Measurements from ENCODE around the gene MCTS1. TPM values are rescaled to one million over a fixed set of nuclear protein-coding genes. Genes with fewer than 3 reads are reported as not detected.
"Not testable (repeated sequence)": the region's sequence is repeated elsewhere in the genome, so short reads cannot be mapped to it uniquely, and the experiment has no call there.

Gene MCTS1
- total and polyA plus RNA-seq, 4 donors = 22.6 to 43.2 (median 38.8) TPM

GRCh38 chrX:120647127-120647526 is 43.2 kb downstream of the MCTS1 start:
- H3K9ac ChIP-seq (ENCODE audit: insufficient read depth in 1 of 2, low read length in 2 of 2) = no peak overlapping the region
- ATAC-seq (ENCODE audit: insufficient read depth, low FRiP score) (no peak), DNase-seq (no peak)
- TF ChIP-seq CTCF (IDR thresholded peaks at IDR 0.05; ENCODE audit: control extremely low read depth, extremely low read depth) = no peak
- no peak overlapping the region for H3K4me3 ChIP-seq
- no peaks in the 10 kb centered on the region for H3K36me3 ChIP-seq (ENCODE audit: control insufficient read depth in 4 of 4, insufficient read depth in 4 of 4, low read length in 4 of 4)
- no peaks in the 10 kb centered on the region for H3K4me1 ChIP-seq (ENCODE audit: control insufficient read depth in 5 of 5, insufficient read depth in 5 of 5, low read length in 5 of 5)
- WGBS, 2 donors = 76 to 83% methylated on average over 4 of the region's 4 CpGs
- no peak overlapping the region for H3K27ac ChIP-seq (ENCODE audit: low read depth in 1 of 2, low read length in 1 of 2)
- H3K27me3 ChIP-seq (ENCODE audit: control insufficient read depth in 3 of 3, insufficient read depth in 3 of 3, low read length in 2 of 3) = no peaks in the 10 kb centered on the region
- no peaks in the 10 kb centered on the region for H3K9me3 ChIP-seq (ENCODE audit: control insufficient read depth in 4 of 4, insufficient read depth in 3 of 4, low read length in 3 of 4)

DNA sequence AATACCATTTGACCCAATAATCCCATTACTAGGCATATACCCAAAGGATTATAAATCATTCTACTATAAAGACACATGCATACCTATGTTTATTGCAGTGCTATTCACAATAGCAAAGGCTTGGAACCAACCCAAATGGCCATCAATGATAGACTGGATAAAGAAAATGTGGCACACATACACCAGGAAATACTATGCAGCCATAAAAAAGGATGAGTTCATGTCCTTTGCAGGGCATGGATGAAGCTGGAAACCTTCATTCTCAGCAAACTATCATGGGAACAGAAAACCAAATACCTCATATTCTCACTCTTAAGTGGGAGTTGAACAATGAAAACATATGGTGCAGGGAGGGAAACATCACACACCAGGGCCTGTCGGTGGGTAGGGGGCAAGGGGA is 48.4 kb downstream of the MCTS1 start:
- H3K27me3 ChIP-seq (ENCODE audit: control insufficient read depth in 3 of 3, insufficient read depth in 3 of 3, low read length in 2 of 3); H3K4me3 ChIP-seq; H3K4me1 ChIP-seq (ENCODE audit: control insufficient read depth in 5 of 5, insufficient read depth in 5 of 5, low read length in 5 of 5); H3K27ac ChIP-seq (ENCODE audit: low read depth in 1 of 2, low read length in 1 of 2); H3K9me3 ChIP-seq (ENCODE audit: control insufficient read depth in 4 of 4, insufficient read depth in 3 of 4, low read length in 3 of 4); H3K36me3 ChIP-seq (ENCODE audit: control insufficient read depth in 4 of 4, insufficient read depth in 4 of 4, low read length in 4 of 4); DNase-seq; H3K9ac ChIP-seq (ENCODE audit: insufficient read depth in 1 of 2, low read length in 2 of 2); ATAC-seq (ENCODE audit: insufficient read depth, low FRiP score): not testable (repeated sequence)
- 91 to 100% methylated on average over 1 of the region's 1 CpG for WGBS, 2 donors

DNA sequence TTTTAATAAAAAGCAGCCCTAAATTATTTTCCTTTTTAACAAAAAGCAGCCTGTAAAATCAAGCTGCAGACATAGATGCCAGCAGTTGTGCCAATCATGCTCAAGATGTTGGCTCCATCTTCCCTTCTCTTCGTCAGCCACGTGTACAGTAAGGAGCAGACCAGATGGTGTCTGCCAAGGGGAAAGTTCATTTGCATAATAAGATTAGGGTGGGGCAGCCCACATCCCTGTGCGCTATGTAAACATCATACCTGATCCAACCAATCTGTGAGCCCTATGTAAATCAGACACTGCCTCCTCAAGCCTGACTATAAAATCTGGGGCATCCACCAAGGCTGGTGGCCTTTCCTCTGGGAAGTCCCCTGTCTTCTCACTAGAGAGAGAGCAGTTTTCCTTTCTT is 49.1 kb downstream of the MCTS1 start:
- 54 to 65% methylated on average over 3 of the region's 3 CpGs for WGBS, 2 donors
- no peak for TF ChIP-seq CTCF (IDR thresholded peaks at IDR 0.05; ENCODE audit: control extremely low read depth, extremely low read depth)

GRCh38 chrX:120660637-120661036 is 56.7 kb downstream of the MCTS1 start:
- Histone ChIP-seq H3K36me3 (ENCODE audit: control insufficient read depth in 4 of 4, insufficient read depth in 4 of 4, low read length in 4 of 4) (no peaks in the 10 kb centered on the region), H3K9ac (ENCODE audit: insufficient read depth in 1 of 2, low read length in 2 of 2) (no peak overlapping the region), H3K9me3 (ENCODE audit: control insufficient read depth in 4 of 4, insufficient read depth in 3 of 4, low read length in 3 of 4) (no peaks in the 10 kb centered on the region), H3K27me3 (ENCODE audit: control insufficient read depth in 3 of 3, insufficient read depth in 3 of 3, low read length in 2 of 3) (no peaks in the 10 kb centered on the region), H3K27ac (ENCODE audit: low read depth in 1 of 2, low read length in 1 of 2) (no peak overlapping the region), H3K4me3 (no peak overlapping the region), H3K4me1 (ENCODE audit: control insufficient read depth in 5 of 5, insufficient read depth in 5 of 5, low read length in 5 of 5) (no peaks in the 10 kb centered on the region)
- no peak for ATAC-seq (ENCODE audit: insufficient read depth, low FRiP score)
- no peak for TF ChIP-seq CTCF (IDR thresholded peaks at IDR 0.05; ENCODE audit: control extremely low read depth, extremely low read depth)
- 55 to 89% methylated on average over 6 of the region's 6 CpGs for WGBS, 2 donors
- no peak for DNase-seq

More for the DNA sequence above, 49.1 kb downstream of the MCTS1 start:
- Histone ChIP-seq H3K4me3 (no peak overlapping the region), H3K27ac (ENCODE audit: low read depth in 1 of 2, low read length in 1 of 2) (no peak overlapping the region), H3K36me3 (ENCODE audit: control insufficient read depth in 4 of 4, insufficient read depth in 4 of 4, low read length in 4 of 4) (no peaks in the 10 kb centered on the region), H3K4me1 (ENCODE audit: control insufficient read depth in 5 of 5, insufficient read depth in 5 of 5, low read length in 5 of 5) (no peaks in the 10 kb centered on the region), H3K27me3 (ENCODE audit: control insufficient read depth in 3 of 3, insufficient read depth in 3 of 3, low read length in 2 of 3) (no peaks in the 10 kb centered on the region), H3K9me3 (ENCODE audit: control insufficient read depth in 4 of 4, insufficient read depth in 3 of 4, low read length in 3 of 4) (no peaks in the 10 kb centered on the region), H3K9ac (ENCODE audit: insufficient read depth in 1 of 2, low read length in 2 of 2) (no peak overlapping the region)
- ATAC-seq (ENCODE audit: insufficient read depth, low FRiP score) = no peak
- DNase-seq = no peak

Other genes with a start within 250 kb of the MCTS1 start
- gene ATP1B4, start 242.0 kb upstream of the MCTS1 start, total RNA-seq = not detected
- not detected for gene ATP1B4, start 242.0 kb upstream of the MCTS1 start, polyA plus RNA-seq
- 100 to 1,000 TPM in 1 of 2 donors, 10 to 100 TPM in 1; 96.7 to 102 TPM for gene LAMP2, start 134.8 kb upstream of the MCTS1 start, total RNA-seq
- 100 to 1,000 TPM in 1 of 2 donors, 10 to 100 TPM in 1; 35.0 to 100 TPM for gene LAMP2, start 134.8 kb upstream of the MCTS1 start, polyA plus RNA-seq
- gene CUL4B, start 43.1 kb upstream of the MCTS1 start, total RNA-seq = 10 to 100 TPM; 32.2 to 61.2 TPM
- gene CUL4B, start 43.1 kb upstream of the MCTS1 start, polyA plus RNA-seq = 10 to 100 TPM; 15.2 to 16.4 TPM
- gene C1GALT1C1, start 26.0 kb downstream of the MCTS1 start, total RNA-seq = 10 to 100 TPM; 19.3 to 28.2 TPM
- 10 to 100 TPM; 20.1 to 31.4 TPM for gene C1GALT1C1, start 26.0 kb downstream of the MCTS1 start, polyA plus RNA-seq